Activated CD4-positive, alpha-beta memory T cell treated with anti-CD3 and anti-CD28 coated beads for 36 hours (primary cell): ENCODE measurements around the gene APCDD1L. TPM values are rescaled to one million over a fixed set of nuclear protein-coding genes. Genes with fewer than 3 reads are reported as not detected.

Experiments
- CTCF ChIA-PET: fragments of 350-600 bp; sonication (Branson Sonifier 250); formaldehyde crosslinking; loops from one replicate; lab custom pipeline; 2021; ENCODE audit warnings: antibody characterized with exemption, inconsistent platforms; lab: Charles Lee
- POLR2A ChIA-PET: fragments of 350-600 bp; sonication (Branson Sonifier 250); formaldehyde crosslinking; loops from one replicate; lab custom pipeline; 2021; ENCODE audit warnings: antibody characterized with exemption; lab: Charles Lee
- DNase-seq: peaks from one replicate; pipeline ENCODE4 v3.0.0-alpha.2; 2020
- H3K27ac Mint-ChIP-seq: one replicate; pipeline ENCODE4 v1.8.0; 2021; ENCODE audit warnings: mixed read lengths
- H3K27me3 Mint-ChIP-seq: one replicate; pipeline ENCODE4 v1.8.0; 2021; ENCODE audit warnings: mixed read lengths
- H3K36me3 Mint-ChIP-seq: one replicate; pipeline ENCODE4 v1.8.0; 2021; ENCODE audit warnings: mixed read lengths
- H3K4me1 Mint-ChIP-seq: one replicate; pipeline ENCODE4 v1.8.0; 2021; ENCODE audit warnings: low read depth, mixed read lengths
- H3K4me3 Mint-ChIP-seq: one replicate; pipeline ENCODE4 v1.8.0; 2021; ENCODE audit warnings: mild to moderate bottlenecking, mixed read lengths
- H3K9me3 Mint-ChIP-seq: one replicate; pipeline ENCODE4 v1.8.0; 2021; ENCODE audit warnings: mixed read lengths
- intact Hi-C: fragments of 100-400 bp; cut with micrococcal nuclease; formaldehyde crosslinking; loops from one replicate; pipeline ENCODE4 v1.15.1; 2023
- total RNA-seq, 2 experiments: library from RNA; stranded (reverse); gene quantifications; one replicate each; pipeline ENCODE4 v1.2.3, GENCODE V29; 2021

Gene APCDD1L
- total RNA-seq, 2 experiments from 2014 or later: not detected

DNA sequence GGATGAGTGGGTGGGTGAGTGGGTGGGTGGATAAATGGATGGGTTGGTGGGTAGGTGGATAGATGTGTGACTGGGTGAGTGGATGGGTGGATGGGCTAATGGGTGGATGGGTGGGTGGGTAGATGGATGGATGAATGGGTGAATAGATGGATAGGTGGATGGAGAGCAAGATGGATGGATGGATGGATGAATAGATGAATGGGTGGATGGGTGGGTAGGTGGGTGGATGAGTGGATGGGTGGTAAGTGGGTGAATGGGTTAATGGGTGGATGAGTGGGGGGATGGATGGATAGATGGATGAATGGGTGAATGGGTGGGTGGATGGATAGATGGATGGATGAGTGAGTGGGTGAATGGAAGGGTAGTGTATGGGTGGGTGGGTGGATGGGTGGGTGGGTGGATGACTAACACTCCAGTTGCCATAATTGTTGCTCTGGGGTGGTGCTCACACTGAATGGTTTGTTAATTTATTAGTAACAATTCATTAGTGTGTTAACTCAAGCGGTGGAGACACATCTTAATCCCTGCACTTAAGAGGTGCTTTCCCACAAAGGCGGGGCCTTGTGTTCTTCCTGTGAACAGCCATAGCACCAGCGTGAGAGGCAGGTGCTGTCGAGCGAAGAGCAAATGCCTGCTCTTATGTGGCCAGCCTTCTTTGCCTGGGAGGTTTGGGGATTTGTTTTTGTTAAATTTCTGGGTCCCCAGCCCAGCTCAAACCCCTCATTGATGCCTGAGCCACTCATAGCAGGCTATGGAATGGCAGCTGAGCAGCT is 4.9 kb upstream of the APCDD1L start:
- DNase-seq: no peak
- Mint-ChIP-seq H3K27ac (no peak overlapping the region), H3K9me3 (no peaks in the 10 kb centered on the region), H3K36me3 (no peaks in the 10 kb centered on the region), H3K27me3 (peaks cover 13% of the 10 kb centered on the region), H3K4me1 (no peaks in the 10 kb centered on the region), H3K4me3 (no peak overlapping the region)
- POLR2A ChIA-PET: no interaction called here
- intact Hi-C loops: no loop called here
- CTCF ChIA-PET: no interaction called here

DNA sequence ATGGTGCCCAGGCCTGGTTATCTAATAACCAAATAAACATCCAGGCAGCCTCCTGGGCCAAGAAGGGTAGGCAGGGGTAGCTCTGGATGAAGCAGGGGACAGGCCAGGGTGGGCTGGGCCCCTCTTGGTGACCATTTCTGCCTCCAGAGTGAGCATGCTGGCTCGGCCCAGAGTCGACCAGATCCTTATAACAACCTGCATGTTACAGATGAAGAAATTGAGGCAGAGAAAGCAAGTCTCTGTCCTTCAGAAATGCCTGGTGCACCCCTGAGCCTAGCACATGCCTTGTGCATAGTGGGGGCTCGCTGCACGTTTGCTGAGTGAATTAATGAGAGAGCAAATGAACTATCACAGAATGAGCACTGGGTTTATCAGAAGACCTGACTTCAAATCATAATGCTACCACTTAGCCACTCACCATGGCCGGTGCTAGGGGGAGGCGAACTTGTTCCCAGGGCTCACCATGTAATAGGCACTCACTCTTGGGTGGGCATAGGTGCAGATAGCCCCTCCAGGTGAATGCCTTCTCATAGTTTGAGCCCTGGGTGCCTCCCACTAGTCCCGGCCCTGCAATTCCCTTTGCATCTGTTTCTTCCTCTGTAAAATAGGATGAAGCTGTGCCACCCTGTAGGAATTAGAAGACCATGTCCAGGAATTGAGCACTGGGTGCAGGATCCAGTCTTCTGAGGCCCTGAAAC is 3.8 kb upstream of the APCDD1L start:
- H3K36me3 Mint-ChIP-seq: no peaks in the 10 kb centered on the region
- POLR2A ChIA-PET: no interaction called here
- CTCF ChIA-PET: no interaction called here
- H3K27me3 Mint-ChIP-seq: peaks cover 17% of the 10 kb centered on the region
- no peak for DNase-seq
- H3K9me3 Mint-ChIP-seq: no peaks in the 10 kb centered on the region
- H3K4me3 Mint-ChIP-seq: no peak overlapping the region
- no peaks in the 10 kb centered on the region for H3K4me1 Mint-ChIP-seq
- intact Hi-C loops: no loop called here
- no peak overlapping the region for H3K27ac Mint-ChIP-seq

DNA sequence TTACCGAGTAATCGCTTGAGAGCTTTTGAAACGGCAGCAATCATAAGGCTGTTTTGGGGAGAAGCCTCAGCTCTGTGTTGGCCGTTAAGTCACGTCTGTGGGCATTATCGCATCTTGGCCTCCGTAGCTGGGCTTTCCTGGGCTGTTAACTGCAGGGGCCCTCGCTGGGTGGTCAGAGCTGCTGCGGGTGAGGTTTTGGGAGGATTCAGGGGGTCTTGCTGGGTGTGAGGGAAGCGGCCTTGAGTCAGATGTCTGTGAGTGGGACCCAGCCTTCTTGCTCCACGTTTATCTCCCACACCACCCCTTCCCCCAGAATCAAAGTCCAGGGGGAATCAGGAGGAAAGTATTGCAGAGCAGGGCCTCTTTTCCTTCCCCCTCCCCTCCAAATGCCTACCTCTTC is 3.2 kb upstream of the APCDD1L start:
- H3K27me3 Mint-ChIP-seq: peaks cover 22% of the 10 kb centered on the region
- ChIA-PET CTCF (no interaction called here), POLR2A (no interaction called here)
- no peak for DNase-seq
- no peak overlapping the region for H3K4me3 Mint-ChIP-seq
- H3K27ac Mint-ChIP-seq: no peak overlapping the region
- intact Hi-C loops: no loop called here
- H3K9me3 Mint-ChIP-seq: no peaks in the 10 kb centered on the region
- H3K36me3 Mint-ChIP-seq: no peaks in the 10 kb centered on the region
- no peaks in the 10 kb centered on the region for H3K4me1 Mint-ChIP-seq

DNA sequence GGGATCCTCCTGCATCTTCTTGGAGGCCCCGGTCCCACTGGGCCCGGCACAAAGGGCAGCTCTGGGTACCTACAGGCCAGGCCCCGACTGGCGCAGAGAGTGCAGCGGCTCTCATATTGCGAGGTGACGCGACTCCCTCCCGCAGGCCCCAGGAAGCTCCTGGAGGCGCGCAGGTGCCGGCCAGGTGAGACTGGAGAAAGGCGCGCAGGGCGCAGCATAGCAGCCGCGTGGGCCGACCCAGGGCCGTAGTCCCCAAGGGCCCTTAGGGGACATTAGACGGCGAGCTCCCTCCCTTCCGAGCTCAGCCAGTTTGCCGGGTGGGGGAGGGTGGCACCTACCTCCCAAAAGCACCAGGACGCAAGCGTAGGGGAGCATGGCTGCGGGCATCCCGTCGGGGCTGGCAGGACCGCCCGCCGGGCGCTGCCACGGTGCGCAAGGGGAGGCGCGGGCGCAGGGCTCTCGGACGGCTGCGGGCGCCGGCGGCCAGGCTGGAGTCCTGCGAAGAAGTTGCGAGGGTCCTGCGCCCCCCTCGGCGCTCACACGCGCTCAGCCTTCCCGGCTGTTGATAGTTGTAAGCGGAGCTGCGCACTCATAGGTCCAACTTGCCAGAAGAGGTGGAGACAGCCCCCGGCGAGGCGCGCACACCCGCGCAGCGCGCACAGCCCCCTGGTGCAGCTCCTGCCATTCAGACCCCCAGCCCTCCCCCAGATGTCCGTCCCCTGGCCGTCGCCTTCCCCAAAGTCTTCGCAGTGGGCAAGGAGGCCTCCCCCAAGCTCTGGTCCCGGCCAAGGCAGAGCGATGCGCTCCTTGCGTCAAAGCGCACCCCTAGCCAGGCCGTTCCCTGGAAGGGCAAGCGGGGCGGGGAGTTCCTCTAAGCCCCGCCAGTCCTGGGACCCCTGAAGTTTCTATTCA is 622 bp downstream of the APCDD1L start:
- Mint-ChIP-seq H3K4me1 (no peaks in the 10 kb centered on the region), H3K27ac (no peak overlapping the region), H3K27me3 (peaks cover 23% of the 10 kb centered on the region), H3K36me3 (no peaks in the 10 kb centered on the region), H3K9me3 (no peaks in the 10 kb centered on the region), H3K4me3 (no peak overlapping the region)
- intact Hi-C loops: no loop called here
- POLR2A ChIA-PET: no interaction called here
- CTCF ChIA-PET: interaction anchor here (0.6 kb wide), 1 partner anchor 1511 kb away, joined by 3 read pairs; no protein-coding TSS in a partner anchor
- no peak for DNase-seq

DNA sequence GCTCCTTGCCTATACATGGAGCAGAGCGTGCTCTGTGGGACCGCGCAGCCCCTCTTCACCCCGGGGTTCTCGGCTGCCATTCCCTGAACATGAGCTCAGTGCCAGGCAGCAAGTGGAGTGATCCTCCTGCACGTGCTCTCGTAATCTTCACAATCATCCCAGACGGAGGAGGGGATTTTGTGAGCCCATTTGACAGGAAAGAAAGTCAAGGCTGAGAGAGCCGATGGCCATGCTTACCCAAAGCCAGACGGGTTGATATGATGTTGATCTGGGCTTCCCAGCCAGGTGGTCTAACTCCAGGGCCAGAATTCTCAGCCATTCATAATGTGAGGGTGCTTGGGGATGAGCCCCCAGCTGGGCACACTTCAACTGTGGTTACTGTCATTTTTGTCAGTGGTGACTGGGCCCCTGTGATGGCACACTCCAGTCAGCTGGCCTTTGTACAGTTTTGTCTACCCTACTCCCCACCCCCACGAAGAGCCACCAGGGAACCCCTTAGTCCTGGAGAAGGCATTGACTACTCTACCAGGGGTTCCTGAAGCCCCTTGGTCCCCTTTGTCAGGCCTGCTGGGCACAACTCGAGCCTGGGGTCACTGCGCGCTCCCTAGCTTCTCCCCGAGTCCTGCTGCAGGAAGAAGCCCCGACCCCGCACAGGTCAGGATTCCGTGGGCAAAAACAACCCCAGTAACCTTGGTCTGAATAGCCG is 1.5 kb downstream of the APCDD1L start:
- H3K27ac Mint-ChIP-seq: no peak overlapping the region
- peaks cover 23% of the 10 kb centered on the region for H3K27me3 Mint-ChIP-seq
- DNase-seq: no peak
- no peaks in the 10 kb centered on the region for H3K36me3 Mint-ChIP-seq
- H3K4me3 Mint-ChIP-seq: no peak overlapping the region
- ChIA-PET CTCF (no interaction called here), POLR2A (no interaction called here)
- H3K4me1 Mint-ChIP-seq: no peaks in the 10 kb centered on the region
- intact Hi-C loops: no loop called here
- no peaks in the 10 kb centered on the region for H3K9me3 Mint-ChIP-seq

DNA sequence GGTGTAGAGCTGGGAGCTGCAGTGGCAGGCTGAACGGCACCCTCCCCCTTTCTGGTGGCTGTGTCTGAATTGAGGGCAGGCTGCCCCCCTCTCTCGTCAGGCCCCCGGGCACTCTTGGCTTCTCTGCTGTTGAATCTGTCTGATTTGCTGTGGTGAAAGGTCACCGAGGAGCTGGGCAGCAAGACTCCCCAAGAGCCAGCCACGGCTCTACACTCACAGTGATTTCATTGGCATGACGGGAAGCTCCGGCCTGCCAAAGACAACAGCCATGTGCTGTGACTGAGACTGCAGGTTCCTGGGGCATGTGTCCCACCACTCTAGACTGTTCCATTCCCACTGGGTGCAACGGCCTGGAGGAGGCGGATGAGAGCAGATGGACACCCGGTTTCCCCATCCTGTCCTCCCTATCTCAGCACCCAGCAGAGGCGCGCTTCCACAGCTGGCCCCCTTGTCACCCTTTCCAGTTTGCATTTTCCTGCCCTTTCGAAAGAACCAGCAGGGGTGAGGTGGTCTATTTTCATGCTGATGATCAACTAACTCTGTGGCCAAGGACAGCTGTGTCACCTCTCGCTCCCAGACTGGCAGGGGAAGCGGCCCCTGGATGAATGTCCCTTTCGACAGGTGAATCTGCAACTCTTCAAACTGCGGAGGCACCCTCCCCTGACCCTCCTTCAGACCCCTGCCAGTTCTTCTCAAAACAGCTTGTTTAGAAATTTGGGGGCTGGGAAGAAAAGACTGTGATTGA is 2.2 kb downstream of the APCDD1L start:
- Mint-ChIP-seq H3K9me3 (no peaks in the 10 kb centered on the region), H3K27me3 (peaks cover 23% of the 10 kb centered on the region), H3K4me1 (no peaks in the 10 kb centered on the region), H3K4me3 (no peak overlapping the region), H3K27ac (no peak overlapping the region), H3K36me3 (no peaks in the 10 kb centered on the region)
- no peak for DNase-seq
- ChIA-PET CTCF (no interaction called here), POLR2A (no interaction called here)
- intact Hi-C loops: no loop called here

DNA sequence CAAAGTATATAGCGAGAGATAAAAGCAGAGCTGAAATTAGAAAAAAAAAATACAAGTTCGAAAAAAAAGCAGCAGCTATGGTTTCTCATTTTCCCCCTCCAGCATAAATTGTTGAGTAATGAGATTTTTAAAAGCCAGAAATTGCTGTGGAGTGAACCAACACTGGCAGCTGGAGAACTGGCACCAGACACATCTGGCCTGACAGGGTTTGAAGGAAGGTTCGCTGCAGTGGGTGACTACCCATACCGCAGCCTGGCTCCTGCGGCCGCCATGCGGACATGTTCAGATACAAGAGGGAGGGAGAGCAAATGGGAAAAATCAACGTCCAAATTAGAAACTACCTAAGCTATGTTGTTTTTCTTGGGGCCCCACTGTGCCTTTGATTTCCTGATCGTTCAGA is 3.3 kb downstream of the APCDD1L start:
- Mint-ChIP-seq H3K27me3 (peaks cover 17% of the 10 kb centered on the region), H3K36me3 (no peaks in the 10 kb centered on the region), H3K27ac (no peak overlapping the region), H3K4me1 (no peaks in the 10 kb centered on the region), H3K9me3 (peaks cover 7% of the 10 kb centered on the region), H3K4me3 (no peak overlapping the region)
- POLR2A ChIA-PET: interaction anchor here (0.8 kb wide), 1 partner anchor 139 kb away, joined by 3 read pairs; the partner anchor contains the start of gene STX16
- intact Hi-C loops: no loop called here
- DNase-seq: no peak
- CTCF ChIA-PET: interaction anchor here (0.8 kb wide), 1 partner anchor 30 kb away, joined by 3 read pairs; no protein-coding TSS in a partner anchor

DNA sequence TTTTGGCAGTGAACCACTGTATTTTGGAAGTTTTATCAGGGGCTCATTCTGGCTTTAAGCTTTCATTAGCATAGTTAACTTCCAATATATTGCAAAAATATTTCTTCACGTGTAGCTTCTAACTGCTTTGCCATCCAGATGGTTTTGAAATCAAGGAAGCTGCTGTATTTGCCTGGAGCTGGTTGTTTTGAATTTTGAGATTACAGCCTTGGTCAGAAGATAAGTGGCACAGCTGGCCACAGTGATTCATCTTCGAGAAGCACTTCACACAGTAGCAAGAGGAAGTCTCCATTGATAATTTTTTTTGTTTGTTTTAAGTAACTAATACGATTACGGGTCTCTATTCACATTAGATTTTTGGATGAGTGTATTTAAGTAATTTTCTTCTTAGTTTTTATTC is 3.8 kb downstream of the APCDD1L start:
- intact Hi-C loops: no loop called here
- H3K4me3 Mint-ChIP-seq: no peak overlapping the region
- CTCF ChIA-PET: interaction anchor here (0.8 kb wide), 1 partner anchor 30 kb away, joined by 3 read pairs; no protein-coding TSS in a partner anchor
- no peak overlapping the region for H3K27ac Mint-ChIP-seq
- peaks cover 12% of the 10 kb centered on the region for H3K9me3 Mint-ChIP-seq
- H3K27me3 Mint-ChIP-seq: peaks cover 16% of the 10 kb centered on the region
- POLR2A ChIA-PET: interaction anchor here (0.8 kb wide), 1 partner anchor 140 kb away, joined by 3 read pairs; the partner anchor contains the start of gene STX16
- no peaks in the 10 kb centered on the region for H3K4me1 Mint-ChIP-seq
- no peak for DNase-seq
- no peaks in the 10 kb centered on the region for H3K36me3 Mint-ChIP-seq

DNA sequence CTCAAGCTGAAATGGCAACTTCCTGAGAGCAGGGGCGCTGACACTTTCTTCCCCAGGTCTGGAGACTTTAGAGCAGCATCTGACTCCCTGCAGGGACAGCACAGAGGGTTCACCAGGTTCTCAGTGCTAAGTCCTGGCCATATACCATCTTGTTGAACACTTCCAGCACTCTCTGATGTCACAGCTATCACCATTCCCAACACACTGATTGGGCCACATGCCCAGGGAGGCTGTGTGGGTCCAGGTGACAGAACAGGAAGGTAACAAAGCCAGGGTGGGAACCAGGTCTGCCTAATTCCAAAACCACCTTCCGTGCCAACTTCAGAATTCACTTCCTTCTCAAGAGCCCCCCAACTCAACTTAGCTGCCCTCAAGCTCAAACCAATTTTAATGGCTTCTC is 4.3 kb downstream of the APCDD1L start:
- Mint-ChIP-seq H3K9me3 (peaks cover 16% of the 10 kb centered on the region), H3K27me3 (peaks cover 16% of the 10 kb centered on the region)
- intact Hi-C loops: no loop called here

DNA sequence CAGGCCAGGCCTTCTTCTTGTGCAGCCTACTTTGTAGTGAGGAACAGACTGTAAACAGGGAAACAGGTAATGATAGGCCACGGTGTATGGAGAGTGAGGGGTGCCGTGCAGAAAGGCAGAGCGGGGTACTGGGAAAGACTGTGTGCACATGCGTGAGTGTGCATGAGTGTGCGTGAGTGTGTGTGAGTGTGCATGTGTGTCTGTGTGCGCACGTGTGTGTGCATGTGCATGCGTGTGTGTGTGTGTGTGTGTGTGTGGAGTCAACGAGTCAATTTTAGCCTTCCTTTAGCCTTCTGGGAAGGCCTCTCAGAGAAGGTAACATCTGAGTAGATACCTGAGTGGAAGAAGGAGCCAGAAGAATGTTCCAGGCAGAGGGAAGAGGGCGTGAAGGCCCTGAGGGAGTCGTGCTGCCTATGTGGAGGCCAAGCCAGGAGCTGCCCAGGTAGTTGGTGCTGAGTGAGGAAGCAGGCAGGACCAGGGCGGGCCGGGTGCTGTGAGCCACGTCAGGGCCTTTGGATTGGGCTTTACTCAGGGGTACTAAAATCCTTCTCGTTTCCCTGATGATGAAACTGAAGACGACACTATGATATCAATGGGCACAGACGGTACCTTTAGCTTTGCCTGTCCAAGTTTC is 6.3 kb downstream of the APCDD1L start:
- Mint-ChIP-seq H3K4me3 (no peak overlapping the region), H3K9me3 (peaks cover 31% of the 10 kb centered on the region), H3K27ac (no peak overlapping the region), H3K27me3 (peaks cover 8% of the 10 kb centered on the region), H3K4me1 (no peaks in the 10 kb centered on the region), H3K36me3 (peaks cover 5% of the 10 kb centered on the region)
- intact Hi-C loops: no loop called here
- CTCF ChIA-PET: no interaction called here
- POLR2A ChIA-PET: no interaction called here
- no peak for DNase-seq

More for the DNA sequence above, 4.3 kb downstream of the APCDD1L start:
- DNase-seq: no peak
- ChIA-PET POLR2A (interaction anchor here (0.8 kb wide), 1 partner anchor 140 kb away, joined by 3 read pairs; the partner anchor contains the start of gene STX16), CTCF (interaction anchor here (0.8 kb wide), 1 partner anchor 29 kb away, joined by 3 read pairs; no protein-coding TSS in a partner anchor)
- H3K36me3 Mint-ChIP-seq: no peaks in the 10 kb centered on the region
- no peak overlapping the region for H3K27ac Mint-ChIP-seq
- no peak overlapping the region for H3K4me3 Mint-ChIP-seq
- no peaks in the 10 kb centered on the region for H3K4me1 Mint-ChIP-seq
